ENCODE measurements around the gene BICRAL.

The BICRAL gene

DNA sequence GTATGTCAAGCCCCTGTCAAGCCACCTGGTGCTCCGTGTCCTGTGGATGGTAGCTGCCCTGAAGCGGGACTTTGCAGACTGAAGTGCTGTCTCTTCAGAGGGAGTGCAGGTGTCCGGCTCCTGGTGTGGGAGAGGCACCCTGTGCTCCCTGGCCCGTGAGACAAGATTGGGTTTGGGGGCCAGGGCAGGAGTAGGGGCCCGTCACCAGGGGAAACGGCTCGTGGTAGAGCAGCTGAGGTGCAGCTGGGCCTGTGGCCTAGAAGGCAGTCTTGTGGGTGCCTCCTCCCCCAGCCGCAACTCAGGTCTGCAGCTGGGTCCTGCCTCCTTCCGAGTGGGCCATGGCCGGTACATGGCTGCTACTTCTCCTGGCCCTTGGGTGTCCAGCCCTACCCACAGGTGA lies 133.9 kb downstream of the BICRAL start, which contains the start of gene PTCRA:
PTCRA (plus strand) TSS at position 322 of the 400 bp plus-strand sequence; CDS start at position 339, 17 bp downstream.
- no peaks in the 10 kb centered on the region for H3F3A ChIP-seq (ENCODE audit: insufficient read depth)
- H3K79me2 ChIP-seq (ENCODE audit: insufficient read depth, low read length), result no peaks in the 10 kb centered on the region
- no peaks in the 10 kb centered on the region for H3K9me3 ChIP-seq (ENCODE audit: insufficient read depth, low read length)
- no peaks in the 10 kb centered on the region for H3K27me3 ChIP-seq (ENCODE audit: low read length)
- H3K36me3 ChIP-seq (ENCODE audit: low read length), result no peaks in the 10 kb centered on the region
- no peak within 1 kb of the TSS for H3K4me3 ChIP-seq (ENCODE audit: insufficient read depth, low read length, poor library complexity, severe bottlenecking)
- H3K4me2 ChIP-seq (ENCODE audit: low read depth, low read length, poor library complexity, severe bottlenecking), result no peak within 1 kb of the TSS
- H3K9me2 ChIP-seq (replicated peaks; ENCODE audit: insufficient read depth, low read length), result no peaks in the 10 kb centered on the region
- H3K9ac ChIP-seq (ENCODE audit: low read length), result no peak within 1 kb of the TSS
- TF ChIP-seq EZH2phosphoT487 (conservative IDR thresholded peaks at IDR 0.05; ENCODE audit: low read length), result no peak
- TF ChIP-seq, protein P1, sequence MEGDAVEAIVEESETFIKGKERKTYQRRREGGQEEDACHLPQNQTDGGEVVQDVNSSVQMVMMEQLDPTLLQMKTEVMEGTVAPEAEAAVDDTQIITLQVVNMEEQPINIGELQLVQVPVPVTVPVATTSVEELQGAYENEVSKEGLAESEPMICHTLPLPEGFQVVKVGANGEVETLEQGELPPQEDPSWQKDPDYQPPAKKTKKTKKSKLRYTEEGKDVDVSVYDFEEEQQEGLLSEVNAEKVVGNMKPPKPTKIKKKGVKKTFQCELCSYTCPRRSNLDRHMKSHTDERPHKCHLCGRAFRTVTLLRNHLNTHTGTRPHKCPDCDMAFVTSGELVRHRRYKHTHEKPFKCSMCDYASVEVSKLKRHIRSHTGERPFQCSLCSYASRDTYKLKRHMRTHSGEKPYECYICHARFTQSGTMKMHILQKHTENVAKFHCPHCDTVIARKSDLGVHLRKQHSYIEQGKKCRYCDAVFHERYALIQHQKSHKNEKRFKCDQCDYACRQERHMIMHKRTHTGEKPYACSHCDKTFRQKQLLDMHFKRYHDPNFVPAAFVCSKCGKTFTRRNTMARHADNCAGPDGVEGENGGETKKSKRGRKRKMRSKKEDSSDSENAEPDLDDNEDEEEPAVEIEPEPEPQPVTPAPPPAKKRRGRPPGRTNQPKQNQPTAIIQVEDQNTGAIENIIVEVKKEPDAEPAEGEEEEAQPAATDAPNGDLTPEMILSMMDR (IDR thresholded peaks at IDR 0.05; ENCODE audit: insufficient read depth, low read length, poor library complexity, severe bottlenecking), result no peak
- no peak within 1 kb of the TSS for H3K27ac ChIP-seq (ENCODE audit: low read depth, low read length)
- no peaks in the 10 kb centered on the region for H4K20me1 ChIP-seq (ENCODE audit: low read depth, low read length)
- no peak within 1 kb of the TSS for H2AFZ ChIP-seq (ENCODE audit: low read depth, low read length, severe bottlenecking)

DNA sequence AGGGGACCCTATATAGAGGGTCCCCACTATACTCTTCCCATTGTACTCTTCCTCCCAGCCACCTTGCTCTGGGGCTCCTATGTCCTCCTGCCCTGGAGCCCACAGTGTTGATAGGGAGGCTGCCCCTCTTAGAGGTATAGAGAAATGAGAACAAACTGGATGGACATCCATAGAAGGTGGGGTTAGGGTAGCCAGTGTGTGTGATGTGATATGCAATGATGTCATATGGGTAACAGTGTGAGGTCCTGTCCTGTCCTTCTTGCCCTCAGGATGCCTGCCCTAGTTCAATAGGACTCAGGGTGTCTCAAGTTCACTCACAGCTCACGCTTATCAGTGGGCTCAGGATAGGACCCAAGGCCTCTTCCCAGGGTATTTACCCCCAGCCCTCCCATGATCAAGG lies 134.4 kb downstream of the BICRAL start:
- H3K4me3 ChIP-seq (ENCODE audit: insufficient read depth, low read length, poor library complexity, severe bottlenecking), result no peak overlapping the region
- H3K27me3 ChIP-seq (ENCODE audit: low read length), result no peaks in the 10 kb centered on the region
- H3K4me2 ChIP-seq (ENCODE audit: low read depth, low read length, poor library complexity, severe bottlenecking), result no peak overlapping the region
- H3K27ac ChIP-seq (ENCODE audit: low read depth, low read length), result no peak overlapping the region
- no peaks in the 10 kb centered on the region for H3K36me3 ChIP-seq (ENCODE audit: low read length)
- H3F3A ChIP-seq (ENCODE audit: insufficient read depth), result no peaks in the 10 kb centered on the region
- no peak for TF ChIP-seq EZH2phosphoT487 (conservative IDR thresholded peaks at IDR 0.05; ENCODE audit: low read length)
- TF ChIP-seq, protein P1 (IDR thresholded peaks at IDR 0.05; ENCODE audit: insufficient read depth, low read length, poor library complexity, severe bottlenecking), result no peak
- no peak overlapping the region for H3K9ac ChIP-seq (ENCODE audit: low read length)
- H3K9me3 ChIP-seq (ENCODE audit: insufficient read depth, low read length), result no peaks in the 10 kb centered on the region
- H2AFZ ChIP-seq (ENCODE audit: low read depth, low read length, severe bottlenecking), result no peak overlapping the region
- no peaks in the 10 kb centered on the region for H4K20me1 ChIP-seq (ENCODE audit: low read depth, low read length)
- H3K79me2 ChIP-seq (ENCODE audit: insufficient read depth, low read length), result no peaks in the 10 kb centered on the region
- no peaks in the 10 kb centered on the region for H3K9me2 ChIP-seq (replicated peaks; ENCODE audit: insufficient read depth, low read length)
